ENCODE measurements around the gene ZNRF1. TPM values are rescaled to one million over a fixed set of nuclear protein-coding genes. Genes with fewer than 3 reads are reported as not detected.

The ZNRF1 gene
- total and polyA plus RNA-seq, 4 donors: 7.9 to 10.9 (median 9.2) TPM

DNA sequence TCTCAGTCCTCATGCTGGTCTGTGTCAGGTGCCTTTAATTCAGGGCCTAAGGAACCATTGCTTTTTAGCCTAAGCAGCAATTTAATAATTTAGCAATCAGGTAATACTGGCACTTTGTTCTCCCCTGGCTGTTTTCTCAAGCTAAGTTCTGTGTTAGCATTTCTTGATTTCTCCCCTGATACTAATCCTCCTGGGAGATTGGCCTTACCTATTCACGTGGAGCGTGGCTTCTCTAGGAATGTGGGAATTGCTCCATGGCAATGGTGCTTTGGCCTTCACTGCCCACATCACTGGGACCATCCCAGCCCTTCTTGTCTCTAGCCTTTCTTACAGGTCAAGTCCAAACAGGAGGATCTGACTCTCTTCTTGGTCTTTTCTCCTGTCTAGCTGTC, 55.7 kb downstream of the ZNRF1 start:
- H3K4me1 ChIP-seq (ENCODE audit: control insufficient read depth in 4 of 4, insufficient read depth in 4 of 4, low read length in 3 of 4): peaks cover 9 to 21% (median 15%) of the 10 kb centered on the region in 4 donors
- 50% methylated on average over 2 of the region's 2 CpGs for WGBS
- H3K27ac ChIP-seq (ENCODE audit: low read depth in 1 of 2, low read length in 2 of 2): peak overlapping the region; percentile 25 to 81
- no peaks in the 10 kb centered on the region for H3K36me3 ChIP-seq (ENCODE audit: control insufficient read depth in 4 of 4, insufficient read depth in 3 of 4, low read depth in 1 of 4, low read length in 3 of 4)
- H3K9me3 ChIP-seq (ENCODE audit: control insufficient read depth in 4 of 4, low read length in 3 of 4): no peaks in the 10 kb centered on the region
- TF ChIP-seq EGR1 (IDR thresholded peaks at IDR 0.05; ENCODE audit: low read depth in 2 of 2) (no peak), NR2F2 (IDR thresholded peaks at IDR 0.05) (no peak), TAF1 (conservative IDR thresholded peaks at IDR 0.05) (no peak), HNF4A (conservative IDR thresholded peaks at IDR 0.05) (no peak), GABPA (IDR thresholded peaks at IDR 0.05 in 1 of 2, conservative IDR thresholded peaks at IDR 0.05 in 1 of 2) (no peak), RAD21 (IDR thresholded peaks at IDR 0.05) (no peak), YY1 (IDR thresholded peaks at IDR 0.05) (no peak)
- TF ChIP-seq, protein P1, sequence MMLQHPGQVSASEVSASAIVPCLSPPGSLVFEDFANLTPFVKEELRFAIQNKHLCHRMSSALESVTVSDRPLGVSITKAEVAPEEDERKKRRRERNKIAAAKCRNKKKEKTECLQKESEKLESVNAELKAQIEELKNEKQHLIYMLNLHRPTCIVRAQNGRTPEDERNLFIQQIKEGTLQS (IDR thresholded peaks at IDR 0.05): no peak
- TF ChIP-seq, protein P2, sequence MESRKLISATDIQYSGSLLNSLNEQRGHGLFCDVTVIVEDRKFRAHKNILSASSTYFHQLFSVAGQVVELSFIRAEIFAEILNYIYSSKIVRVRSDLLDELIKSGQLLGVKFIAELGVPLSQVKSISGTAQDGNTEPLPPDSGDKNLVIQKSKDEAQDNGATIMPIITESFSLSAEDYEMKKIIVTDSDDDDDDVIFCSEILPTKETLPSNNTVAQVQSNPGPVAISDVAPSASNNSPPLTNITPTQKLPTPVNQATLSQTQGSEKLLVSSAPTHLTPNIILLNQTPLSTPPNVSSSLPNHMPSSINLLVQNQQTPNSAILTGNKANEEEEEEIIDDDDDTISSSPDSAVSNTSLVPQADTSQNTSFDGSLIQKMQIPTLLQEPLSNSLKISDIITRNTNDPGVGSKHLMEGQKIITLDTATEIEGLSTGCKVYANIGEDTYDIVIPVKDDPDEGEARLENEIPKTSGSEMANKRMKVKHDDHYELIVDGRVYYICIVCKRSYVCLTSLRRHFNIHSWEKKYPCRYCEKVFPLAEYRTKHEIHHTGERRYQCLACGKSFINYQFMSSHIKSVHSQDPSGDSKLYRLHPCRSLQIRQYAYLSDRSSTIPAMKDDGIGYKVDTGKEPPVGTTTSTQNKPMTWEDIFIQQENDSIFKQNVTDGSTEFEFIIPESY (IDR thresholded peaks at IDR 0.05): no peak
- TF ChIP-seq, protein P3, sequence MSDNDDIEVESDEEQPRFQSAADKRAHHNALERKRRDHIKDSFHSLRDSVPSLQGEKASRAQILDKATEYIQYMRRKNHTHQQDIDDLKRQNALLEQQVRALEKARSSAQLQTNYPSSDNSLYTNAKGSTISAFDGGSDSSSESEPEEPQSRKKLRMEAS (IDR thresholded peaks at IDR 0.05): no peak
- no peak overlapping the region for H3K9ac ChIP-seq (ENCODE audit: low read depth in 1 of 2, low read length in 2 of 2)
- no peak for DNase-seq (ENCODE audit: low spot score)
- H3K27me3 ChIP-seq (ENCODE audit: control insufficient read depth in 4 of 4, insufficient read depth in 4 of 4, low read length in 3 of 4): no peaks in the 10 kb centered on the region
- no peak overlapping the region for H3K4me3 ChIP-seq (ENCODE audit: low read depth in 1 of 3, low read length in 3 of 3)

DNA sequence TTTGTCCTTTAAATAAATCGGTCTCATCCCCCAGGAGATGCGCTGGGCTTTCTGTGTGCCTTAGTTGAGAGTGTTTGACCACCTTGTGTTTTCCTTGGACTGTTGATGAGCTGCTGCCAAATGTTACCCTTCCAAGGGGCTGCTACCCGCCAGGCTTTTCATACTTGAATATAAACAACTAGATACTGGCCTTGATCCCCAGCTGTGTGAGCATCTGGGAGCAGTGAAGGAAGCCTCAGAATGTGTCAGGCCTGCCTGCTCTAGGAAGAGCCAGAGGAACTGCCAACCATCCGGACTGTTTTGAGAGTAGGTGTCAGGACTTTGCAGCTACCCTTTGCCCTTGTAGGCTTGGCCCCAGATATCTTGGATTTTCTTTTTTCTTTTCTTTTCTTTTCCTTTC, 60.0 kb downstream of the ZNRF1 start:
- Histone ChIP-seq H3K27ac (ENCODE audit: low read depth in 1 of 2, low read length in 2 of 2) (no peak overlapping the region), H3K9ac (ENCODE audit: low read depth in 1 of 2, low read length in 2 of 2) (no peak overlapping the region), H3K27me3 (ENCODE audit: control insufficient read depth in 4 of 4, insufficient read depth in 4 of 4, low read length in 3 of 4) (no peaks in the 10 kb centered on the region), H3K36me3 (ENCODE audit: control insufficient read depth in 4 of 4, insufficient read depth in 3 of 4, low read depth in 1 of 4, low read length in 3 of 4) (no peaks in the 10 kb centered on the region), H3K9me3 (ENCODE audit: control insufficient read depth in 4 of 4, low read length in 3 of 4) (no peaks in the 10 kb centered on the region), H3K4me3 (ENCODE audit: low read depth in 1 of 3, low read length in 3 of 3) (no peak overlapping the region), H3K4me1 (ENCODE audit: control insufficient read depth in 4 of 4, insufficient read depth in 4 of 4, low read length in 3 of 4) (peaks cover 14 to 39% (median 24%) of the 10 kb centered on the region in 4 donors)
- TF ChIP-seq, protein P4, sequence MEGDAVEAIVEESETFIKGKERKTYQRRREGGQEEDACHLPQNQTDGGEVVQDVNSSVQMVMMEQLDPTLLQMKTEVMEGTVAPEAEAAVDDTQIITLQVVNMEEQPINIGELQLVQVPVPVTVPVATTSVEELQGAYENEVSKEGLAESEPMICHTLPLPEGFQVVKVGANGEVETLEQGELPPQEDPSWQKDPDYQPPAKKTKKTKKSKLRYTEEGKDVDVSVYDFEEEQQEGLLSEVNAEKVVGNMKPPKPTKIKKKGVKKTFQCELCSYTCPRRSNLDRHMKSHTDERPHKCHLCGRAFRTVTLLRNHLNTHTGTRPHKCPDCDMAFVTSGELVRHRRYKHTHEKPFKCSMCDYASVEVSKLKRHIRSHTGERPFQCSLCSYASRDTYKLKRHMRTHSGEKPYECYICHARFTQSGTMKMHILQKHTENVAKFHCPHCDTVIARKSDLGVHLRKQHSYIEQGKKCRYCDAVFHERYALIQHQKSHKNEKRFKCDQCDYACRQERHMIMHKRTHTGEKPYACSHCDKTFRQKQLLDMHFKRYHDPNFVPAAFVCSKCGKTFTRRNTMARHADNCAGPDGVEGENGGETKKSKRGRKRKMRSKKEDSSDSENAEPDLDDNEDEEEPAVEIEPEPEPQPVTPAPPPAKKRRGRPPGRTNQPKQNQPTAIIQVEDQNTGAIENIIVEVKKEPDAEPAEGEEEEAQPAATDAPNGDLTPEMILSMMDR (IDR thresholded peaks at IDR 0.05; ENCODE audit: low read depth, low read length, missing input control): no peak
- TF ChIP-seq, protein P3 (IDR thresholded peaks at IDR 0.05): no peak
- TF ChIP-seq, protein P5, sequence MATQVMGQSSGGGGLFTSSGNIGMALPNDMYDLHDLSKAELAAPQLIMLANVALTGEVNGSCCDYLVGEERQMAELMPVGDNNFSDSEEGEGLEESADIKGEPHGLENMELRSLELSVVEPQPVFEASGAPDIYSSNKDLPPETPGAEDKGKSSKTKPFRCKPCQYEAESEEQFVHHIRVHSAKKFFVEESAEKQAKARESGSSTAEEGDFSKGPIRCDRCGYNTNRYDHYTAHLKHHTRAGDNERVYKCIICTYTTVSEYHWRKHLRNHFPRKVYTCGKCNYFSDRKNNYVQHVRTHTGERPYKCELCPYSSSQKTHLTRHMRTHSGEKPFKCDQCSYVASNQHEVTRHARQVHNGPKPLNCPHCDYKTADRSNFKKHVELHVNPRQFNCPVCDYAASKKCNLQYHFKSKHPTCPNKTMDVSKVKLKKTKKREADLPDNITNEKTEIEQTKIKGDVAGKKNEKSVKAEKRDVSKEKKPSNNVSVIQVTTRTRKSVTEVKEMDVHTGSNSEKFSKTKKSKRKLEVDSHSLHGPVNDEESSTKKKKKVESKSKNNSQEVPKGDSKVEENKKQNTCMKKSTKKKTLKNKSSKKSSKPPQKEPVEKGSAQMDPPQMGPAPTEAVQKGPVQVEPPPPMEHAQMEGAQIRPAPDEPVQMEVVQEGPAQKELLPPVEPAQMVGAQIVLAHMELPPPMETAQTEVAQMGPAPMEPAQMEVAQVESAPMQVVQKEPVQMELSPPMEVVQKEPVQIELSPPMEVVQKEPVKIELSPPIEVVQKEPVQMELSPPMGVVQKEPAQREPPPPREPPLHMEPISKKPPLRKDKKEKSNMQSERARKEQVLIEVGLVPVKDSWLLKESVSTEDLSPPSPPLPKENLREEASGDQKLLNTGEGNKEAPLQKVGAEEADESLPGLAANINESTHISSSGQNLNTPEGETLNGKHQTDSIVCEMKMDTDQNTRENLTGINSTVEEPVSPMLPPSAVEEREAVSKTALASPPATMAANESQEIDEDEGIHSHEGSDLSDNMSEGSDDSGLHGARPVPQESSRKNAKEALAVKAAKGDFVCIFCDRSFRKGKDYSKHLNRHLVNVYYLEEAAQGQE (IDR thresholded peaks at IDR 0.05): no peak
- TF ChIP-seq SP1 (IDR thresholded peaks at IDR 0.05): no peak
- 78% methylated on average over 4 of the region's 4 CpGs for WGBS
- DNase-seq (ENCODE audit: low spot score): no peak
